Dedifferentiated amniotic fluid mesenchymal stem cell (primary cell): ENCODE measurements around the gene PXDC1.

Experiments used
- DNase-seq: peaks from one replicate; pipeline ENCODE4 v3.0.0-alpha.2; 2016; ENCODE audit errors: extremely low spot score

The PXDC1 gene

GRCh38 chr6:3747100-3747737 lies 4.3 kb downstream of the PXDC1 start:
- no peak for DNase-seq

- DNase-seq, result no peak
Measured at GRCh38 chr6:3746696-3747095, 4.8 kb downstream of the PXDC1 start.

- no peak for DNase-seq
Measured at GRCh38 chr6:3746119-3746691, 5.3 kb downstream of the PXDC1 start.

GRCh38 chr6:3745566-3746118 lies 5.9 kb downstream of the PXDC1 start:
- no peak for DNase-seq

- DNase-seq, result no peak
Measured at GRCh38 chr6:3744901-3745470, 6.5 kb downstream of the PXDC1 start.

- no peak for DNase-seq
Measured at GRCh38 chr6:3744211-3744900, 7.2 kb downstream of the PXDC1 start.

- DNase-seq, result no peak
Measured at GRCh38 chr6:3743541-3743940, 8.0 kb downstream of the PXDC1 start.

- DNase-seq, result peak; percentile 68
Measured at GRCh38 chr6:3742426-3743344, 8.8 kb downstream of the PXDC1 start.

- no peak for DNase-seq
Measured at GRCh38 chr6:3742076-3742425, 9.5 kb downstream of the PXDC1 start.

- DNase-seq, result no peak
Measured at GRCh38 chr6:3741477-3741871, 10.0 kb downstream of the PXDC1 start.

GRCh38 chr6:3740551-3741476 lies 10.7 kb downstream of the PXDC1 start:
- no peak for DNase-seq

GRCh38 chr6:3739311-3739897 lies 12.1 kb downstream of the PXDC1 start:
- DNase-seq, result no peak

- DNase-seq, result no peak
Measured at GRCh38 chr6:3738381-3739131, 13.0 kb downstream of the PXDC1 start.

- no peak for DNase-seq
Measured at GRCh38 chr6:3737831-3738210, 13.7 kb downstream of the PXDC1 start.

GRCh38 chr6:3737149-3737830 lies 14.2 kb downstream of the PXDC1 start:
- no peak for DNase-seq

GRCh38 chr6:3735029-3735605 lies 16.4 kb downstream of the PXDC1 start:
- no peak for DNase-seq

- no peak for DNase-seq
Measured at GRCh38 chr6:3734023-3734422, 17.5 kb downstream of the PXDC1 start.

- DNase-seq, result no peak
Measured at GRCh38 chr6:3733321-3733925, 18.1 kb downstream of the PXDC1 start.
